Bladder microvascular endothelial cell (primary cell): ENCODE measurements around the gene SCCPDH. TPM values are rescaled to one million over a fixed set of nuclear protein-coding genes. Genes with fewer than 3 reads are reported as not detected.

Experiments used
- total RNA-seq: library from RNA; depleted of rRNA; stranded (reverse); fragments of >200 nt; gene quantifications from 2 replicates; pipeline ENCODE4 v1.2.3, GENCODE V29; 2014

Gene SCCPDH, protein sequence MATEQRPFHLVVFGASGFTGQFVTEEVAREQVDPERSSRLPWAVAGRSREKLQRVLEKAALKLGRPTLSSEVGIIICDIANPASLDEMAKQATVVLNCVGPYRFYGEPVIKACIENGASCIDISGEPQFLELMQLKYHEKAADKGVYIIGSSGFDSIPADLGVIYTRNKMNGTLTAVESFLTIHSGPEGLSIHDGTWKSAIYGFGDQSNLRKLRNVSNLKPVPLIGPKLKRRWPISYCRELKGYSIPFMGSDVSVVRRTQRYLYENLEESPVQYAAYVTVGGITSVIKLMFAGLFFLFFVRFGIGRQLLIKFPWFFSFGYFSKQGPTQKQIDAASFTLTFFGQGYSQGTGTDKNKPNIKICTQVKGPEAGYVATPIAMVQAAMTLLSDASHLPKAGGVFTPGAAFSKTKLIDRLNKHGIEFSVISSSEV
- total RNA-seq: 30.4 and 53.3 TPM in 2 replicates

DNA sequence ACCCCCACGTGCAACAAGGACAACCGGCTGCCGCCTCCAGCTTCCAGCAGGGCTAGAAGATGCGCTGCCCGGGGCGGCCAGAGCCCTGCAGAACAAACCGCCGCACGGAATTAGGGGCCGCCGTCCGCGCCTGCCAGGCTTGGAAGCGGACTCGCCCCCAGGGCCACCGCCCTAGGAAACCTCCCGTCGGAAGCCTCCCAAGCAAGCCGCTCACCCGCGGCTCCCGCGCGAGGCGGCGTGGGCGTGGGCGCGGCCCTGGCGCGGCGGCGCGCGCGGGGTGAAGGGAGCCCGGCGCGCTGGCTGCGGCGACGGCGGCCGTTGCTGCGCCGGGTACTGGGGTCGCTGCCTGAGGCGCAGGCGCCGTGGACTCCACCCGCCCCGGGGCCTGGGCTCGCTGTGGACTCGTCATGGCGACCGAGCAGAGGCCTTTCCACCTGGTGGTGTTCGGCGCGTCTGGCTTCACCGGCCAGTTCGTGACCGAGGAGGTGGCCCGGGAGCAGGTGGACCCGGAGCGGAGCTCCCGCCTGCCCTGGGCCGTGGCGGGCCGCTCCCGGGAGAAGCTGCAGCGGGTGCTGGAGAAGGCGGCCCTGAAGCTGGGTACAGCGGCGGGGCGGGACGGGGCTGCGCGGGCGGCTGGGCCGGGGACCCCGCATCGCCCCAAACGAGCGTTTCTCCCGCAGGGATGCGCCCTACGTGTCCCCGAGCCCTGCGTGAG lies at the start of gene SCCPDH:
Gene SCCPDH (plus strand): TSS at position 394 of the 715 bp plus-strand sequence. CDS start 14 bp downstream, at position 408.

Other genes starting within 250 kb of the SCCPDH start
- gene SMYD3, start 217.1 kb upstream of the SCCPDH start, total RNA-seq: 10.2 and 27.3 TPM in 2 replicates
- gene TFB2M, start 158.1 kb upstream of the SCCPDH start, total RNA-seq: 7.9 and 11.1 TPM in 2 replicates
- 14.9 and 33.5 TPM in 2 replicates for gene CNST, start 158.0 kb upstream of the SCCPDH start, total RNA-seq
- gene AHCTF1, start 207.5 kb downstream of the SCCPDH start, total RNA-seq: 19.1 and 33.5 TPM in 2 replicates